HG03469 (cell line): ENCODE results near the gene RHBDL2.
"Not testable (repeated sequence)": the region's sequence is repeated elsewhere in the genome, so short reads cannot be mapped to it uniquely, and the experiment has no call there.

ENCODE experiments used
- ATAC-seq: cut with Tn5 transposase; IDR thresholded peaks from one replicate; pipeline ENCODE4 v1.9.1; 2021; ENCODE audit warnings: mild to moderate bottlenecking, moderate library complexity, moderate number of reproducible peaks; ENCODE audit not compliant: unreplicated experiment

The RHBDL2 gene

GRCh38 chr1:38885092-38885491, 56.5 kb downstream of the RHBDL2 start:
- ATAC-seq: no peak

GRCh38 chr1:38881487-38881886, 60.1 kb downstream of the RHBDL2 start, which contains the start of gene GJA9:
Gene GJA9, minus strand, starts transcription at chr1:38881587. Its CDS starts 5,489 bp downstream, at chr1:38876098.
- no peak for ATAC-seq

DNA sequence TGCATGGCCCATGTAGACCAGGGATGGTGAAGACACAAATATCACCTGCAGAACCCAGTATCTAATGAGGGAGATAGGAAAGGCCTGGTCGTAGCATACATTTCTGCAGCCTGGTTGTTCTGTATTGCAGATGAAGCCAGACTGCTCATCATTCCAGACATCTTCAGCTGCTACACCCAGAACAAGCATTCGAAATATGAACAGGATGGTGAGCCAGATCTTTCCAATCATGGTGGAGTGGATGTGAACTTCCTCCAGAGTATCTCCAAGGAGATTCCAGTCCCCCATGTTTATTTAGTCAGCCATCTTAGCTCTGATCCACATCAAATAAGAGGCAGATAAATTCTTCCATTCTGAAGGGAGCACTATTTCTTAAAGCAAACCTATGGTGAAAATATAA, 65.8 kb downstream of the RHBDL2 start:
- no peak for ATAC-seq

- peak; percentile 83 for ATAC-seq
These were observed 68.3 kb downstream of the RHBDL2 start, which contains the start of gene MYCBP for GRCh38 chr1:38873027-38873969. Gene MYCBP, minus strand, starts transcription at chr1:38873348. Its CDS starts 43 bp downstream, at chr1:38873305.

DNA sequence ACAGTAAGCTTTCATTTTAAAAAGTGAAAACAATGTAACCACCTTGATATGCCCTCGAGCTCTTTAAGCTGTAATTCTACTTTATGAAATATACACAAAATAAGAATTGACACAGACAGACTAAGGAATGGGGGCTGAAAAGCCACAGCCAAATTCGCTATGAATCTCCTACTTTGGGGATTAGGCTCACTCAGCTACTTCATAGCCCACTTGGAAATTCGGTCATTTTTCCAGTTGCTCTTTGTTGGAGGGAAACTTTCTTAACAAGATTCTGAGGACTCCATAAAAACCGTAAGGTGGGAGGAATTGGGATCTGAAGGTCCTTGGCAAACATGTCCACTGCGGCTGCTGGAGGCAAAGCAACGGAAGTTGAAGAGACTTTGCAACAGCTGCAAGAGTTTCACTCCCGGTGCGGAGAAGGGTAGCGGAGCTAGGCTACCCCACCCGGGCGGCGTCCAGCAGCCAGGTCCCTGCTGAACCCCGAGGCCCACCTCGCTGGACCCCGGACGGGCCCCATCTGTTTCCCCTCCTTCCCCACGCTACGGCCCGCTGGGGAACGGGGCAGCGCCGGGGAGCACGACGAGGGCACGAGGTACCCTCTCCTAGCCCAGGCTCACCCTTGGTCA, 69.1 kb downstream of the RHBDL2 start:
- ATAC-seq: peak; percentile 17

- no peak for ATAC-seq
These were observed 70.6 kb downstream of the RHBDL2 start for GRCh38 chr1:38870996-38871395.

DNA sequence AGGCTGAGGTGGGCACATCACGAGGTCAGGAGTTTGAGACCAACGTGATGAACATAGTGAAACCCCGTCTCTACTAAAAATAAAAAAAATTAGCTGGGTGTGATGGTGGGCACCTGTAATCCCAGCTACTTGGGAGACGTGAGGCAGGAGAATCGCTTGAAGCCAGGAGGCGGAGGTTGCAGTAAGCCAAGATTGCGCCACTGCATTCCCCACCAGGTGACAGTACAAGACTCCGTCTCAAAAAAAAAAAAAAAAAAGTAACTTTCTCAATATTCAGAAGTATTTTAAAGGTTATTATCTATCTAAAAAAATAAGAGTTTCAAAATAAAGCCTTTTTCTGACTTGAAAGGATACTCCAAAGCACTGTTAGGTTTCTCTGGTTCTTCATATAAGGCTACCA, 74.4 kb downstream of the RHBDL2 start:
- no peak for ATAC-seq

GRCh38 chr1:38865112-38865715, 76.4 kb downstream of the RHBDL2 start:
- no peak for ATAC-seq

- ATAC-seq: no peak
These were observed 81.2 kb downstream of the RHBDL2 start for GRCh38 chr1:38860454-38860795.

- peak; percentile 75 for ATAC-seq
These were observed 81.8 kb downstream of the RHBDL2 start, which contains the start of gene RRAGC for GRCh38 chr1:38859561-38860453. Gene RRAGC, minus strand, starts transcription at chr1:38859772. Its CDS starts 126 bp downstream, at chr1:38859646.

- peak; percentile 20 for ATAC-seq
These were observed 82.6 kb downstream of the RHBDL2 start for GRCh38 chr1:38858833-38859560.

DNA sequence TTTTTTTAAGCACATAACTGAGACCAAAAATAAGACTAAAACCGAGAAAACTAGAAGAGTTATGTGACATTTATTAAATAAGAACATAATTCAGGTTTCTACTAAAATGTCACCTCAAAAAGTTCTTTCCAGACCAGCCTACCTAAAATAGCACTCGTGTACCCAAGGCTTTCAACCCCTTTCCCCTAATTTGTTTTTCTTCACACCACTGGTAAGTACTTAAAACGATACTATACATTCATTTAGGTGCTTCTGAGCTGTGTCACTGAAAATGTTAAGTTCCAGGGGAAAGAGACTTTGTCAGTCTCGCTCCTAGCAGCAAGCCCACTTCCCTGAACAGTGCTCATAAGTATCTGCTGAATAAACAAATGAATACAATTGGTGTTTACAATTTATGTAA, 88.8 kb downstream of the RHBDL2 start:
- no peak for ATAC-seq

- no peak for ATAC-seq
These were observed 93.6 kb downstream of the RHBDL2 start for GRCh38 chr1:38848071-38848470.

DNA sequence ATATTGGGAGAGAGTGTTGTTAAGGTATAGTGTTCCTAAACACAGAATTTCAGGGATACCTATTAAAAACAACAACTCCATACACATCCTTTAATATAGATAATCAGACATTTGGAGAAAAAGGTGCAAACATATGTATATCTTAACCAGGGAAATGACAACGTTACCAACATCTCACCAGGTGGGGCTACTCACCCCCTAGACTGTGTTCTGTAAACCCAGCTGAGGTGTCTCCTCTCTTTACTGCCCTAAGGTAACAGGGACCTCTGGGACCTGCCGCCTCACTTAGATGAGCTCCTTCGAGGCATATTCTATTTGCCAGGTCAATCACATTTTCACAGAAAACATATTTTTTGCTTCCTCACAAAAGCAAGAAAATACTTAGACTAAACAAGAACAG, 95.4 kb downstream of the RHBDL2 start:
- ATAC-seq: no peak

DNA sequence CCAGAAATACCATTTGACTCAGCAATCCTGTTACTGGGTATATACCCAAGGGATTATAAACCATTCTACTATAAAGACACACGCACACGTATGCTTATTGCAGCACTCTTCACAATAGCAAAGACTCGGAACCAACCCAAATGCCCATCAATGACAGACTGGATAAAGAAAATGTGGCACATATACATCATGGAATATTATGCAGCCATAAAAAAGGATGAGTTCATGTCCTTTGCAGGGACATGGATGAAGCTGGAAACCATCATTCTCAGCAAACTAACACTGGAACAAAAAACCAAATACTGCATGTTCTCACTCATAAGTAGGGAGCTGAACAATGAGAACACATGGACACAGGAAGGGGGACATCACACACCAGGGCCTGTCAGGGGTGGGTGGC, 96.5 kb downstream of the RHBDL2 start:
- ATAC-seq: not testable (repeated sequence)

- no peak for ATAC-seq
These were observed 101.3 kb downstream of the RHBDL2 start for GRCh38 chr1:38840281-38840680.

- ATAC-seq: no peak
These were observed 102.3 kb downstream of the RHBDL2 start for GRCh38 chr1:38839363-38839762.

GRCh38 chr1:38836316-38836715, 105.3 kb downstream of the RHBDL2 start:
- not testable (repeated sequence) for ATAC-seq
